Measurements from ENCODE around the gene ATP2C2.

GRCh38 chr16:84451781-84452180, 83.4 kb downstream of the ATP2C2 start:
- TF ChIP-seq JUND (IDR thresholded peaks at IDR 0.05) (no peak), EZH2 (IDR thresholded peaks at IDR 0.05) (no peak), CEBPB (IDR thresholded peaks at IDR 0.05; ENCODE audit: low read depth) (no peak), SIN3A (IDR thresholded peaks at IDR 0.05; ENCODE audit: low read depth) (no peak), POLR2A (IDR thresholded peaks at IDR 0.05; ENCODE audit: borderline replicate concordance, extremely low read depth, insufficient read depth, insufficient read length) (no peak), SRF (IDR thresholded peaks at IDR 0.05; ENCODE audit: low read depth) (no peak), RAD21 (IDR thresholded peaks at IDR 0.05; ENCODE audit: low read depth) (no peak), CBX3 (IDR thresholded peaks at IDR 0.05; ENCODE audit: low read depth) (no peak)
- TF ChIP-seq, protein P1, sequence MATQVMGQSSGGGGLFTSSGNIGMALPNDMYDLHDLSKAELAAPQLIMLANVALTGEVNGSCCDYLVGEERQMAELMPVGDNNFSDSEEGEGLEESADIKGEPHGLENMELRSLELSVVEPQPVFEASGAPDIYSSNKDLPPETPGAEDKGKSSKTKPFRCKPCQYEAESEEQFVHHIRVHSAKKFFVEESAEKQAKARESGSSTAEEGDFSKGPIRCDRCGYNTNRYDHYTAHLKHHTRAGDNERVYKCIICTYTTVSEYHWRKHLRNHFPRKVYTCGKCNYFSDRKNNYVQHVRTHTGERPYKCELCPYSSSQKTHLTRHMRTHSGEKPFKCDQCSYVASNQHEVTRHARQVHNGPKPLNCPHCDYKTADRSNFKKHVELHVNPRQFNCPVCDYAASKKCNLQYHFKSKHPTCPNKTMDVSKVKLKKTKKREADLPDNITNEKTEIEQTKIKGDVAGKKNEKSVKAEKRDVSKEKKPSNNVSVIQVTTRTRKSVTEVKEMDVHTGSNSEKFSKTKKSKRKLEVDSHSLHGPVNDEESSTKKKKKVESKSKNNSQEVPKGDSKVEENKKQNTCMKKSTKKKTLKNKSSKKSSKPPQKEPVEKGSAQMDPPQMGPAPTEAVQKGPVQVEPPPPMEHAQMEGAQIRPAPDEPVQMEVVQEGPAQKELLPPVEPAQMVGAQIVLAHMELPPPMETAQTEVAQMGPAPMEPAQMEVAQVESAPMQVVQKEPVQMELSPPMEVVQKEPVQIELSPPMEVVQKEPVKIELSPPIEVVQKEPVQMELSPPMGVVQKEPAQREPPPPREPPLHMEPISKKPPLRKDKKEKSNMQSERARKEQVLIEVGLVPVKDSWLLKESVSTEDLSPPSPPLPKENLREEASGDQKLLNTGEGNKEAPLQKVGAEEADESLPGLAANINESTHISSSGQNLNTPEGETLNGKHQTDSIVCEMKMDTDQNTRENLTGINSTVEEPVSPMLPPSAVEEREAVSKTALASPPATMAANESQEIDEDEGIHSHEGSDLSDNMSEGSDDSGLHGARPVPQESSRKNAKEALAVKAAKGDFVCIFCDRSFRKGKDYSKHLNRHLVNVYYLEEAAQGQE (IDR thresholded peaks at IDR 0.05; ENCODE audit: low read depth): no peak
- TF ChIP-seq, protein P2, sequence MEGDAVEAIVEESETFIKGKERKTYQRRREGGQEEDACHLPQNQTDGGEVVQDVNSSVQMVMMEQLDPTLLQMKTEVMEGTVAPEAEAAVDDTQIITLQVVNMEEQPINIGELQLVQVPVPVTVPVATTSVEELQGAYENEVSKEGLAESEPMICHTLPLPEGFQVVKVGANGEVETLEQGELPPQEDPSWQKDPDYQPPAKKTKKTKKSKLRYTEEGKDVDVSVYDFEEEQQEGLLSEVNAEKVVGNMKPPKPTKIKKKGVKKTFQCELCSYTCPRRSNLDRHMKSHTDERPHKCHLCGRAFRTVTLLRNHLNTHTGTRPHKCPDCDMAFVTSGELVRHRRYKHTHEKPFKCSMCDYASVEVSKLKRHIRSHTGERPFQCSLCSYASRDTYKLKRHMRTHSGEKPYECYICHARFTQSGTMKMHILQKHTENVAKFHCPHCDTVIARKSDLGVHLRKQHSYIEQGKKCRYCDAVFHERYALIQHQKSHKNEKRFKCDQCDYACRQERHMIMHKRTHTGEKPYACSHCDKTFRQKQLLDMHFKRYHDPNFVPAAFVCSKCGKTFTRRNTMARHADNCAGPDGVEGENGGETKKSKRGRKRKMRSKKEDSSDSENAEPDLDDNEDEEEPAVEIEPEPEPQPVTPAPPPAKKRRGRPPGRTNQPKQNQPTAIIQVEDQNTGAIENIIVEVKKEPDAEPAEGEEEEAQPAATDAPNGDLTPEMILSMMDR (IDR thresholded peaks at IDR 0.05 in 2 of 3, conservative IDR thresholded peaks at IDR 0.05 in 1 of 3; ENCODE audit: borderline replicate concordance in 1 of 3, insufficient read depth in 1 of 3, low read depth in 2 of 3, low read length in 2 of 3): no peak

All from HCT116 (cell line).